ENCODE measurements around the gene DNAJB4. TPM values are rescaled to one million over a fixed set of nuclear protein-coding genes. Genes with fewer than 3 reads are reported as not detected.
"Not testable (repeated sequence)": the region's sequence is repeated elsewhere in the genome, so short reads cannot be mapped to it uniquely, and the experiment has no call there.

Gene DNAJB4
- polyA plus RNA-seq, 4 donors, result 3.8 to 25.6 (median 8.5) TPM

- peak overlapping the region in 1 of 3 donors; percentile 80 for H3K27ac ChIP-seq (ENCODE audit: low read depth in 1 of 3, low read length in 2 of 3)
- peak in 1 of 2 donors; percentile 38 for DNase-seq
- WGBS, 3 donors, result 66 to 78% (median 69%) methylated on average over 8 of the region's 8 CpGs
- not testable (repeated sequence) for H3K4me1 ChIP-seq (ENCODE audit: control insufficient read depth in 3 of 3, insufficient read depth in 2 of 3, low read depth in 1 of 3, low read length in 2 of 3); H3K4me3 ChIP-seq (ENCODE audit: low read depth in 1 of 3, low read length in 3 of 3); H3K27me3 ChIP-seq (ENCODE audit: control insufficient read depth in 3 of 3, insufficient read depth in 3 of 3, low read length in 3 of 3); H3K9me3 ChIP-seq (ENCODE audit: control insufficient read depth in 2 of 2, insufficient read depth in 1 of 2, low read depth in 1 of 2, low read length in 1 of 2); H3K36me3 ChIP-seq (ENCODE audit: control insufficient read depth in 3 of 3, insufficient read depth in 2 of 3, low read depth in 1 of 3, low read length in 3 of 3); FAIRE-seq
These were observed 21.3 kb upstream of the DNAJB4 start for GRCh38 chr1:77983352-77983996.

- DNase-seq, result no peak
- FAIRE-seq, result no peak
- Histone ChIP-seq H3K9me3 (ENCODE audit: control insufficient read depth in 2 of 2, insufficient read depth in 1 of 2, low read depth in 1 of 2, low read length in 1 of 2) (no peaks in the 10 kb centered on the region), H3K4me1 (ENCODE audit: control insufficient read depth in 3 of 3, insufficient read depth in 2 of 3, low read depth in 1 of 3, low read length in 2 of 3) (peaks cover 0 to 10% (median 2%) of the 10 kb centered on the region in 3 donors), H3K27me3 (ENCODE audit: control insufficient read depth in 3 of 3, insufficient read depth in 3 of 3, low read length in 3 of 3) (no peaks in the 10 kb centered on the region), H3K27ac (ENCODE audit: low read depth in 1 of 3, low read length in 2 of 3) (peak overlapping the region in 1 of 3 donors; percentile 80), H3K36me3 (ENCODE audit: control insufficient read depth in 3 of 3, insufficient read depth in 2 of 3, low read depth in 1 of 3, low read length in 3 of 3) (peaks cover 0 to 3% (median 2%) of the 10 kb centered on the region in 3 donors), H3K4me3 (ENCODE audit: low read depth in 1 of 3, low read length in 3 of 3) (no peak overlapping the region)
These were observed 20.8 kb upstream of the DNAJB4 start for GRCh38 chr1:77983997-77984355.

GRCh38 chr1:77984629-77985028, 20.1 kb upstream of the DNAJB4 start:
- 92 to 96% (median 93%) methylated on average over 4 of the region's 4 CpGs for WGBS, 3 donors
- Histone ChIP-seq H3K4me3 (ENCODE audit: low read depth in 1 of 3, low read length in 3 of 3) (no peak overlapping the region), H3K27ac (ENCODE audit: low read depth in 1 of 3, low read length in 2 of 3) (no peak overlapping the region), H3K4me1 (ENCODE audit: control insufficient read depth in 3 of 3, insufficient read depth in 2 of 3, low read depth in 1 of 3, low read length in 2 of 3) (peaks cover 0 to 10% (median 2%) of the 10 kb centered on the region in 3 donors), H3K27me3 (ENCODE audit: control insufficient read depth in 3 of 3, insufficient read depth in 3 of 3, low read length in 3 of 3) (no peaks in the 10 kb centered on the region), H3K9me3 (ENCODE audit: control insufficient read depth in 2 of 2, insufficient read depth in 1 of 2, low read depth in 1 of 2, low read length in 1 of 2) (no peaks in the 10 kb centered on the region), H3K36me3 (ENCODE audit: control insufficient read depth in 3 of 3, insufficient read depth in 2 of 3, low read depth in 1 of 3, low read length in 3 of 3) (peaks cover 0 to 3% (median 2%) of the 10 kb centered on the region in 3 donors)
- DNase-seq (no peak), FAIRE-seq (no peak)

- FAIRE-seq (no peak), DNase-seq (no peak)
- Histone ChIP-seq H3K27ac (ENCODE audit: low read depth in 1 of 3, low read length in 2 of 3) (no peak overlapping the region), H3K27me3 (ENCODE audit: control insufficient read depth in 3 of 3, insufficient read depth in 3 of 3, low read length in 3 of 3) (no peaks in the 10 kb centered on the region), H3K4me3 (ENCODE audit: low read depth in 1 of 3, low read length in 3 of 3) (no peak overlapping the region), H3K36me3 (ENCODE audit: control insufficient read depth in 3 of 3, insufficient read depth in 2 of 3, low read depth in 1 of 3, low read length in 3 of 3) (peaks cover 0 to 2% (median 0%) of the 10 kb centered on the region in 3 donors), H3K4me1 (ENCODE audit: control insufficient read depth in 3 of 3, insufficient read depth in 2 of 3, low read depth in 1 of 3, low read length in 2 of 3) (peaks cover 0 to 6% (median 2%) of the 10 kb centered on the region in 3 donors), H3K9me3 (ENCODE audit: control insufficient read depth in 2 of 2, insufficient read depth in 1 of 2, low read depth in 1 of 2, low read length in 1 of 2) (no peaks in the 10 kb centered on the region)
These were observed 17.9 kb upstream of the DNAJB4 start for GRCh38 chr1:77986810-77987209.

GRCh38 chr1:77987919-77988318, 16.8 kb upstream of the DNAJB4 start:
- Histone ChIP-seq H3K9me3 (ENCODE audit: control insufficient read depth in 2 of 2, insufficient read depth in 1 of 2, low read depth in 1 of 2, low read length in 1 of 2) (no peaks in the 10 kb centered on the region), H3K4me1 (ENCODE audit: control insufficient read depth in 3 of 3, insufficient read depth in 2 of 3, low read depth in 1 of 3, low read length in 2 of 3) (peaks cover 0 to 10% (median 2%) of the 10 kb centered on the region in 3 donors), H3K27ac (ENCODE audit: low read depth in 1 of 3, low read length in 2 of 3) (no peak overlapping the region), H3K36me3 (ENCODE audit: control insufficient read depth in 3 of 3, insufficient read depth in 2 of 3, low read depth in 1 of 3, low read length in 3 of 3) (peaks cover 0 to 2% (median 0%) of the 10 kb centered on the region in 3 donors), H3K4me3 (ENCODE audit: low read depth in 1 of 3, low read length in 3 of 3) (no peak overlapping the region), H3K27me3 (ENCODE audit: control insufficient read depth in 3 of 3, insufficient read depth in 3 of 3, low read length in 3 of 3) (no peaks in the 10 kb centered on the region)
- no peak for DNase-seq
- no peak for FAIRE-seq
- 88 to 94% (median 90%) methylated on average over 2 of the region's 2 CpGs for WGBS, 3 donors

- Histone ChIP-seq H3K4me1 (ENCODE audit: control insufficient read depth in 3 of 3, insufficient read depth in 2 of 3, low read depth in 1 of 3, low read length in 2 of 3) (peaks cover 0 to 4% (median 2%) of the 10 kb centered on the region in 3 donors), H3K9me3 (ENCODE audit: control insufficient read depth in 2 of 2, insufficient read depth in 1 of 2, low read depth in 1 of 2, low read length in 1 of 2) (no peaks in the 10 kb centered on the region), H3K4me3 (ENCODE audit: low read depth in 1 of 3, low read length in 3 of 3) (no peak overlapping the region), H3K27me3 (ENCODE audit: control insufficient read depth in 3 of 3, insufficient read depth in 3 of 3, low read length in 3 of 3) (no peaks in the 10 kb centered on the region), H3K36me3 (ENCODE audit: control insufficient read depth in 3 of 3, insufficient read depth in 2 of 3, low read depth in 1 of 3, low read length in 3 of 3) (peaks cover 0 to 2% (median 0%) of the 10 kb centered on the region in 3 donors), H3K27ac (ENCODE audit: low read depth in 1 of 3, low read length in 2 of 3) (no peak overlapping the region)
- FAIRE-seq (no peak), DNase-seq (no peak)
- WGBS, 3 donors, result 92 to 95% (median 94%) methylated on average over 2 of the region's 2 CpGs
These were observed 15.0 kb upstream of the DNAJB4 start for GRCh38 chr1:77989744-77990143.

- FAIRE-seq (no peak), DNase-seq (no peak)
- Histone ChIP-seq H3K27ac (ENCODE audit: low read depth in 1 of 3, low read length in 2 of 3) (no peak overlapping the region), H3K4me1 (ENCODE audit: control insufficient read depth in 3 of 3, insufficient read depth in 2 of 3, low read depth in 1 of 3, low read length in 2 of 3) (peaks cover 0 to 4% (median 2%) of the 10 kb centered on the region in 3 donors), H3K36me3 (ENCODE audit: control insufficient read depth in 3 of 3, insufficient read depth in 2 of 3, low read depth in 1 of 3, low read length in 3 of 3) (peaks cover 0 to 2% (median 0%) of the 10 kb centered on the region in 3 donors), H3K4me3 (ENCODE audit: low read depth in 1 of 3, low read length in 3 of 3) (no peak overlapping the region), H3K9me3 (ENCODE audit: control insufficient read depth in 2 of 2, insufficient read depth in 1 of 2, low read depth in 1 of 2, low read length in 1 of 2) (no peaks in the 10 kb centered on the region), H3K27me3 (ENCODE audit: control insufficient read depth in 3 of 3, insufficient read depth in 3 of 3, low read length in 3 of 3) (no peaks in the 10 kb centered on the region)
- 72 to 85% (median 78%) methylated on average over 3 of the region's 3 CpGs for WGBS, 3 donors
These were observed 14.0 kb upstream of the DNAJB4 start for GRCh38 chr1:77990629-77991204.

- Histone ChIP-seq H3K9me3 (ENCODE audit: control insufficient read depth in 2 of 2, insufficient read depth in 1 of 2, low read depth in 1 of 2, low read length in 1 of 2) (no peaks in the 10 kb centered on the region), H3K4me1 (ENCODE audit: control insufficient read depth in 3 of 3, insufficient read depth in 2 of 3, low read depth in 1 of 3, low read length in 2 of 3) (peaks cover 0 to 4% (median 0%) of the 10 kb centered on the region in 3 donors), H3K4me3 (ENCODE audit: low read depth in 1 of 3, low read length in 3 of 3) (no peak overlapping the region), H3K27me3 (ENCODE audit: control insufficient read depth in 3 of 3, insufficient read depth in 3 of 3, low read length in 3 of 3) (no peaks in the 10 kb centered on the region), H3K27ac (ENCODE audit: low read depth in 1 of 3, low read length in 2 of 3) (no peak overlapping the region), H3K36me3 (ENCODE audit: control insufficient read depth in 3 of 3, insufficient read depth in 2 of 3, low read depth in 1 of 3, low read length in 3 of 3) (peaks cover 0 to 3% (median 0%) of the 10 kb centered on the region in 3 donors)
- peak in 1 of 2 donors; percentile 19 for DNase-seq
- FAIRE-seq, result no peak
These were observed 13.1 kb upstream of the DNAJB4 start for GRCh38 chr1:77991638-77992037.

Measured in small intestine (tissue), 7 donors.